Gastroesophageal sphincter (tissue), 3 donors: ENCODE data around the gene KCNA2.

Experiments used
- POLR2AphosphoS5 ChIP-seq: sonication (generic); formaldehyde crosslinking; IDR thresholded peaks from one replicate; pipeline ENCODE4 v1.6.1; 2017; ENCODE audit warnings: antibody characterized with exemption
- TF ChIP-seq, protein P1 (sequence below), 4 experiments: fragments of 200-600 bp in 2 of 4; fragments of 450-650 bp in 2 of 4; sonication (generic) in 1 of 4; IDR thresholded peaks; one replicate each; pipeline ENCODE4 v1.5.1; 2017 to 2019; ENCODE audit warnings: antibody characterized with exemption in 4 of 4, mild to moderate bottlenecking in 2 of 4, moderate library complexity in 2 of 4

DNA sequence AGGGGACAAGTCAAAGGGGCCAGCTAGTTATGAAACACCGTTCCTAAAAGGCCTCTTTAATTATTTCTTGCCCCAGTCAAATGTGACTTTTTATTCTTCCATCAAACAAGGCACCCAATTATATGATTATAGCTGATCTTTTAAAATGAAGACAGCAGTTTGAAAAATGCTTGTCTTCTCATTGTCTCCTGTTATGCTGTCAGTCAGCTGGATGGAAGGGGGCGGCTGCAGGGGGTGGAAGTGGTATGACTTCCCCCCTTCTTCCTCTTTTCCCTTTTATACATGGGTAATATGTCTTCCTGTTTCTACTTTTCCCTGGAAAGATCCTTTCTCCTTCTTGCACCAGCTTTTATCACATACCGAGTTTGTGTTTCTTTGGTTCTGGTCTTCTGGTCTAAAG lies 61.4 kb downstream of the KCNA2 start:
- no peak for TF ChIP-seq POLR2AphosphoS5
- TF ChIP-seq, protein P1, sequence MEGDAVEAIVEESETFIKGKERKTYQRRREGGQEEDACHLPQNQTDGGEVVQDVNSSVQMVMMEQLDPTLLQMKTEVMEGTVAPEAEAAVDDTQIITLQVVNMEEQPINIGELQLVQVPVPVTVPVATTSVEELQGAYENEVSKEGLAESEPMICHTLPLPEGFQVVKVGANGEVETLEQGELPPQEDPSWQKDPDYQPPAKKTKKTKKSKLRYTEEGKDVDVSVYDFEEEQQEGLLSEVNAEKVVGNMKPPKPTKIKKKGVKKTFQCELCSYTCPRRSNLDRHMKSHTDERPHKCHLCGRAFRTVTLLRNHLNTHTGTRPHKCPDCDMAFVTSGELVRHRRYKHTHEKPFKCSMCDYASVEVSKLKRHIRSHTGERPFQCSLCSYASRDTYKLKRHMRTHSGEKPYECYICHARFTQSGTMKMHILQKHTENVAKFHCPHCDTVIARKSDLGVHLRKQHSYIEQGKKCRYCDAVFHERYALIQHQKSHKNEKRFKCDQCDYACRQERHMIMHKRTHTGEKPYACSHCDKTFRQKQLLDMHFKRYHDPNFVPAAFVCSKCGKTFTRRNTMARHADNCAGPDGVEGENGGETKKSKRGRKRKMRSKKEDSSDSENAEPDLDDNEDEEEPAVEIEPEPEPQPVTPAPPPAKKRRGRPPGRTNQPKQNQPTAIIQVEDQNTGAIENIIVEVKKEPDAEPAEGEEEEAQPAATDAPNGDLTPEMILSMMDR (IDR thresholded peaks at IDR 0.05) = no peak
